ENCODE results near the gene PPP1R26.

PPP1R26 gene

DNA sequence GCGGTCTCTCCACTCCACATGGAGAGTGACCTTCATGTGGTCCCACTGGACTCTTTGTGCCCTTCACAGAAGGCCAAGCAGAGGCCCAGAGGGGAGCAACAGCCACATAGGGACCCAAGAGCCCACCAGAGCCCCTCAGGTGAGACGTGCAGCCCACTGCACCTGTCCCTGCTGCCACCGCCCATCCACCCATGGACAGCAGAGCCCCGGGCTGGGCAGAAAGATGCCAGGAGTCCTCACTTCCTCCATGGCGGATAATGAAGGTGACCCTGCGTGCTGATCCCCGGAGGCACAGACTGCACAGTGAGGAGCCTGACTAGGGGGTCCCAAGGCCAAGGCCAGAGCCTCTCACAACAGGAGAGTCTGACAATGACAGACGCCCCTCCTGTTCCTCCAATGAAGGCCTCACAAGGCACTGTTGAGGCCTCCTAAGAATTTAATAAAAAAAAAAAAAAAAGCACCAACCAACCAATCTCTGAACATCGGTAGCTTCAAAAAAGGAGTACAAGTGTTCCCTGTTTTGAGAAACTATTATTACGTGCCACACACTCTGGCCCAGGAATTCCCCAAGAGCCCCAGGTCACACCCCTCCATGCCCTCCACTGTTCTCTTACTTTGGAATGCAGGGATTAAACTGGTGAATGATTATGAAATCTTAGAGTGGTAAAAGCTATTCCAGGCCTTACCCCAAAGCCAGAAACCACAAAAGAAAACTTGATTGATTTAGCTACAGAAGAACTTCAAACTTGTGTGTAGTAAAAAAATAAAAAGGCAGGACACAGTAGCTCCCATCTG, 2.8 kb upstream of the PPP1R26 start:
- Histone ChIP-seq H3K36me3 (no peaks in the 10 kb centered on the region), H3K9me3 (no peaks in the 10 kb centered on the region), H3K4me3 (ENCODE audit: low read depth in 1 of 2, low read length in 1 of 2) (no peak overlapping the region), H3K4me1 (ENCODE audit: control insufficient read depth in 1 of 2, insufficient read depth in 1 of 2, low read depth in 1 of 2, low read length in 1 of 2) (peaks cover 5 to 11% of the 10 kb centered on the region in 2 experiments), H3K27me3 (peaks cover 77% of the 10 kb centered on the region), H3K27ac (no peak overlapping the region)
- TF ChIP-seq, protein P1, sequence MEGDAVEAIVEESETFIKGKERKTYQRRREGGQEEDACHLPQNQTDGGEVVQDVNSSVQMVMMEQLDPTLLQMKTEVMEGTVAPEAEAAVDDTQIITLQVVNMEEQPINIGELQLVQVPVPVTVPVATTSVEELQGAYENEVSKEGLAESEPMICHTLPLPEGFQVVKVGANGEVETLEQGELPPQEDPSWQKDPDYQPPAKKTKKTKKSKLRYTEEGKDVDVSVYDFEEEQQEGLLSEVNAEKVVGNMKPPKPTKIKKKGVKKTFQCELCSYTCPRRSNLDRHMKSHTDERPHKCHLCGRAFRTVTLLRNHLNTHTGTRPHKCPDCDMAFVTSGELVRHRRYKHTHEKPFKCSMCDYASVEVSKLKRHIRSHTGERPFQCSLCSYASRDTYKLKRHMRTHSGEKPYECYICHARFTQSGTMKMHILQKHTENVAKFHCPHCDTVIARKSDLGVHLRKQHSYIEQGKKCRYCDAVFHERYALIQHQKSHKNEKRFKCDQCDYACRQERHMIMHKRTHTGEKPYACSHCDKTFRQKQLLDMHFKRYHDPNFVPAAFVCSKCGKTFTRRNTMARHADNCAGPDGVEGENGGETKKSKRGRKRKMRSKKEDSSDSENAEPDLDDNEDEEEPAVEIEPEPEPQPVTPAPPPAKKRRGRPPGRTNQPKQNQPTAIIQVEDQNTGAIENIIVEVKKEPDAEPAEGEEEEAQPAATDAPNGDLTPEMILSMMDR (IDR thresholded peaks at IDR 0.05) = no peak

DNA sequence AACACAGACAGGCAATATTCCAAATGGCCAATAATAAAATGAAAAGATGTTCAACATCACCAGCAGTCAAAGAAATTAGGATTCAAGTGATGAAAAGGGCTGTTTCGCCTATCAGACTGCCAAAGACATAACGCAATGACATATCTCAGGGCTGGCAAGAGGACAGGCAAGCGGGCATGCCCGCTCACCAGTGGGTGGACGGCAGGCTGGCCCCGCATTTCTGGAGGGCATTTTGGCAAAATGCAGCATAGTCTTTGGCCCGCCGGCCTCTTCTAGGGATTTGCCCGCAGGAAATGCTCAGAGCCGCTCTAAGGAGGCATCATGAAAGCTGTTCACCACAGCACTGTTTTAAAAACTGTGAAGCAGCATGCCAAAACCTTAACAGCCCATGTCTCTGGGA, 1.4 kb upstream of the PPP1R26 start:
- Histone ChIP-seq H3K27me3 (peaks cover 84% of the 10 kb centered on the region), H3K4me1 (ENCODE audit: control insufficient read depth in 1 of 2, insufficient read depth in 1 of 2, low read depth in 1 of 2, low read length in 1 of 2) (peaks cover 5 to 11% of the 10 kb centered on the region in 2 experiments), H3K4me3 (ENCODE audit: low read depth in 1 of 2, low read length in 1 of 2) (no peak overlapping the region), H3K27ac (no peak overlapping the region), H3K9me3 (no peaks in the 10 kb centered on the region), H3K36me3 (no peaks in the 10 kb centered on the region)
- TF ChIP-seq, protein P1 (IDR thresholded peaks at IDR 0.05) = no peak

DNA sequence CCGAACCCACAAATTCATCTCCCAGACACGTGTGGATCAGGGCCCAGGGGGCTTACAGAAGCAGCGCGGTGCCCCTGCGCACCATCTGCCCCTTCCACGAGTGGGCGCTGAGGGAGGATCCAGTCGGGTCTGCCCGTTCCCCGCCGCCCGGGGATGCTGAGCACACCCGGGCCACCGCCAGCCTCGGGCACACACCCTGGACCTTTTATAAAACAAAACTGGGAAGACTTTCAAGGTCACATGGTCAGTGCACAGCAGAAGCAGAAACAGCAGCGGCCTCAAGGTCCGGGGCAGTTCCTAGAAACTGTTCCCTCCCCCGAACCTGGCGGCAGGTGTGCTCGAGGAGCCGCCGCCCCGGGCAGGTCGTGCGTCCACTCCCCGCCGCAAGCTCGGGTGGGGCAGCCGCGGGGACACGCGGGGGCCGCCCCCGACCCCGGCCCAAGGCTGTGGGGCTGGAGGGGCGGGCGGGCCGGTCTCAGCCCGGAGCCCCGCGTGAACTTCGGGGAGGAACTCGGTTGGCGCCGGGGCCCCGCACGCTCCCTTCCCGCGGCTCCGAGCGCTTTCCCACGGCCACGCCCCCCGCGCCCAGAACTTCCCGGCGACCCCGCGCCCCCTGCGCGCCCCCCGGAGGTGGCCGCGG, 633 bp upstream of the PPP1R26 start:
- TF ChIP-seq, protein P1 (IDR thresholded peaks at IDR 0.05) = no peak
- Histone ChIP-seq H3K36me3 (no peaks in the 10 kb centered on the region), H3K27me3 (peaks cover 87% of the 10 kb centered on the region), H3K4me1 (ENCODE audit: control insufficient read depth in 1 of 2, insufficient read depth in 1 of 2, low read depth in 1 of 2, low read length in 1 of 2) (peaks cover 5 to 11% of the 10 kb centered on the region in 2 experiments), H3K4me3 (ENCODE audit: low read depth in 1 of 2, low read length in 1 of 2) (no peak overlapping the region), H3K9me3 (no peaks in the 10 kb centered on the region), H3K27ac (no peak overlapping the region)

DNA sequence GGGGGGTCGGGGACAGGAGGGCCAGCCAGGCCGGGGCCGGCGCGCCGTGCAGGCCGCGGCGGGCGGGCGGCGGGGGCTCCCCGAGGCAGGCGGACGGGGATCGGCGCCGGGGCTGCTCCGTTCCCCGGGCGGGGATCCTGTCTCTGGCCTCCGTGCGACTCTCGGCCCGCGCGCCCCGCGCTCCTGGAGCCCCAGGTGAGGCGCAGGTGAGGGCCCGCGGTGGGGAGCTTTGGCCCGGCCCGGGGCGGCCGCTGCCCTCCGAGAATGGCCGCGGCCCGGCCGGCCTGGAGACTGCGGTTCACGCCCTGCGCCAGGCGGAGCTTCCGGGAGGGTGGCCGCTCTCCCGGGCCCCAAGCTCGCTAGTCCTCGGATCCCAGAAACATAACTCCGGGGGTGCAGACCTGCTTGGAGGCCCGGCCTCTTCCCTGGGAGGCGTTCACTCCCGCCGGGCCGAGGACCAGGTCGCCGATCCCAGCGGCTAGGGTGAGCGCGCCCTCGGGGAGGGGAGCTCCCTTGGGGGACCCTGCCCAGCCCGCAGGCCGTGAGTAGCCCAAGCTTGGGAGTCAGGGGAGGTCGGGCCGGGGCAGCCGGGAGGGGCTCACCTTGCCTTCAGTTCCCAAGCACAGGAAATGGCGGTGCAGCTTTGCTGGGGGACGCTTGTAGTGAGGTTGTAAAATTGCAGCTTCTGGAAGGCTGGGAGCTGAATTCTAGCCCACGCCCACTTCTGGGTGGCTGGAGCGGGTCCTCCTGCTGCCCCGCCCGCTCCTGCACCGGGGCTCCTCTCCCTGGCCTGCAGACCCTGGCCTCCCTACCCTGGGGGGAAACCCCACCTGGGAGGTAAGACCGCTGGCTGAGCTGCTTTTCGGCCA, 723 bp downstream of the PPP1R26 start:
- TF ChIP-seq, protein P1 (IDR thresholded peaks at IDR 0.05) = no peak
- Histone ChIP-seq H3K9me3 (no peaks in the 10 kb centered on the region), H3K27ac (no peak overlapping the region), H3K4me3 (ENCODE audit: low read depth in 1 of 2, low read length in 1 of 2) (peak overlapping the region in 1 of 2 experiments; percentile 29), H3K36me3 (no peaks in the 10 kb centered on the region), H3K27me3 (peaks cover 75% of the 10 kb centered on the region), H3K4me1 (ENCODE audit: control insufficient read depth in 1 of 2, insufficient read depth in 1 of 2, low read depth in 1 of 2, low read length in 1 of 2) (peaks cover 5 to 11% of the 10 kb centered on the region in 2 experiments)

DNA sequence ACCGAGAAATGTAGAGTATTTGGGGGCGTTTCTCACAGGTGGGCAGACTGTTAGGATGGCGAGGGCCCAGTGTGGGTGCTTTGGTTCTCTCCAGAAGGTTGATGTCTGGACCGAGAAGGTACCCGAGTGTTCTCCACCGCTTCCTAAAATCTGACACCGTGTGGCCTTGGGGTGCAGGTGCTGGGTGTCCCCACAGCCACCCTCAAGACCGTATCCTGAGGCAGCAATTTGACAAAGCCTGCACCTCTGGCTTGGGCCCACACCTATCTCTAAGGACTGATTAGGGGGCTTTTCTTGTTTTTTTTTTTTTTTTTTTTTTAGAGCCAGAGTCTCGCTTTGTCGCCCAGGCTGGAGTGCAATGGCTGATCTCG, 1.3 kb downstream of the PPP1R26 start:
- H3K4me1 ChIP-seq (ENCODE audit: control insufficient read depth in 1 of 2, insufficient read depth in 1 of 2, low read depth in 1 of 2, low read length in 1 of 2) = peaks cover 5 to 11% of the 10 kb centered on the region in 2 experiments
- H3K9me3 ChIP-seq = no peaks in the 10 kb centered on the region
- H3K27ac ChIP-seq = no peak overlapping the region
- H3K36me3 ChIP-seq = no peaks in the 10 kb centered on the region
- TF ChIP-seq, protein P1 (IDR thresholded peaks at IDR 0.05) = no peak
- H3K27me3 ChIP-seq = peaks cover 70% of the 10 kb centered on the region
- H3K4me3 ChIP-seq (ENCODE audit: low read depth in 1 of 2, low read length in 1 of 2) = no peak overlapping the region
